ENCODE results near the gene NAT14. TPM values are rescaled to one million over a fixed set of nuclear protein-coding genes. Genes with fewer than 3 reads are reported as not detected.

NAT14 gene
- total RNA-seq, 1 experiment from 2014 or later, result 49.6 TPM

GRCh38 chr19:55451965-55452748 lies 32.8 kb upstream of the NAT14 start:
- H3K9me3 Mint-ChIP-seq (ENCODE audit: low read depth, unreplicated experiment), result no peaks in the 10 kb centered on the region
- BruUV-seq (replicated peaks), result no TSS peak
- intact Hi-C loops (cut with micrococcal nuclease; ENCODE audit: unreplicated experiment), result no loop called here
- no peaks in the 10 kb centered on the region for H3K4me1 Mint-ChIP-seq (ENCODE audit: low read depth, unreplicated experiment)
- H3K4me3 Mint-ChIP-seq (ENCODE audit: low read depth, unreplicated experiment), result no peak overlapping the region
- H3K27ac Mint-ChIP-seq (ENCODE audit: unreplicated experiment), result no peak overlapping the region
- CTCF ChIA-PET, result no interaction called here
- H3K27me3 Mint-ChIP-seq (ENCODE audit: unreplicated experiment), result peaks cover 17% of the 10 kb centered on the region
- H3K36me3 Mint-ChIP-seq (ENCODE audit: insufficient read depth, unreplicated experiment), result peaks cover 16% of the 10 kb centered on the region
- DNase-seq, result no peak
- TF ChIP-seq, protein P1, sequence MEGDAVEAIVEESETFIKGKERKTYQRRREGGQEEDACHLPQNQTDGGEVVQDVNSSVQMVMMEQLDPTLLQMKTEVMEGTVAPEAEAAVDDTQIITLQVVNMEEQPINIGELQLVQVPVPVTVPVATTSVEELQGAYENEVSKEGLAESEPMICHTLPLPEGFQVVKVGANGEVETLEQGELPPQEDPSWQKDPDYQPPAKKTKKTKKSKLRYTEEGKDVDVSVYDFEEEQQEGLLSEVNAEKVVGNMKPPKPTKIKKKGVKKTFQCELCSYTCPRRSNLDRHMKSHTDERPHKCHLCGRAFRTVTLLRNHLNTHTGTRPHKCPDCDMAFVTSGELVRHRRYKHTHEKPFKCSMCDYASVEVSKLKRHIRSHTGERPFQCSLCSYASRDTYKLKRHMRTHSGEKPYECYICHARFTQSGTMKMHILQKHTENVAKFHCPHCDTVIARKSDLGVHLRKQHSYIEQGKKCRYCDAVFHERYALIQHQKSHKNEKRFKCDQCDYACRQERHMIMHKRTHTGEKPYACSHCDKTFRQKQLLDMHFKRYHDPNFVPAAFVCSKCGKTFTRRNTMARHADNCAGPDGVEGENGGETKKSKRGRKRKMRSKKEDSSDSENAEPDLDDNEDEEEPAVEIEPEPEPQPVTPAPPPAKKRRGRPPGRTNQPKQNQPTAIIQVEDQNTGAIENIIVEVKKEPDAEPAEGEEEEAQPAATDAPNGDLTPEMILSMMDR (IDR thresholded peaks at IDR 0.05; ENCODE audit: unreplicated experiment), result no peak

DNA sequence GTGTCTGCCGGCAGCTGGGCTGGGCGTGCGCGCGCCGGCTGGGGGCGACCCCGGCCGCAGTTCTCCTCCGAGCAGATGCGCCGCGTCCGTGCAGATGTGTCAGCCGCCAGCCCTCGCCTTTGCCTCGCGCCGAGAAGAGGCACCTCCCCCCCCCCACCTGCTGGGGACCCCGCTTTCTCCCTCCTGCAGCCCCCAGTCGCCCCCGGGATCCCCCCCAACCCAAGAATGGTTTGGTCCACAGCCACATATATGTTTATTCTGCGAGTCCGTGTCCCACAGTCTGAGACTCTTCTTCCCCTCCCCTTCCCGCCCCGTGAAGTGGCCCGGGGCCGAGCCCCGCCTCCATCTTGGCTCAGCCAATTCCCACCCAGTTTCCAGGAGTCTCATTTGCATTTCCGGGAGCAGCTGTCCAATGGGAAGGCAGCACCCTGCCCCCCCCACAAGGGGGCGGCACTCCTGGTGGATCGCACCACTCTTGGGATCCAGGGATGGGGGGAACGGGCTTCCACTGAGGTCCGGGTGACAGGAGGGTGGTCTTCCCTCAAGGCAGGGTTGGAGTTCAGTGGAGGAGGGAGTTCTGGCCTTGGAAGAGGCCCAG lies 32.1 kb upstream of the NAT14 start:
- no TSS peak for BruUV-seq (replicated peaks)
- CTCF ChIA-PET, result interaction anchor here (0.6 kb wide), 1 partner anchor 252 kb away, joined by 3 read pairs; no protein-coding TSS in a partner anchor
- H3K4me1 Mint-ChIP-seq (ENCODE audit: low read depth, unreplicated experiment), result no peaks in the 10 kb centered on the region
- intact Hi-C loops (cut with micrococcal nuclease; ENCODE audit: unreplicated experiment), result no loop called here
- H3K27me3 Mint-ChIP-seq (ENCODE audit: unreplicated experiment), result peaks cover 17% of the 10 kb centered on the region
- no peak for DNase-seq
- H3K36me3 Mint-ChIP-seq (ENCODE audit: insufficient read depth, unreplicated experiment), result peaks cover 16% of the 10 kb centered on the region
- H3K4me3 Mint-ChIP-seq (ENCODE audit: low read depth, unreplicated experiment), result no peak overlapping the region
- TF ChIP-seq, protein P1 (IDR thresholded peaks at IDR 0.05; ENCODE audit: unreplicated experiment), result peak; percentile 44
- H3K9me3 Mint-ChIP-seq (ENCODE audit: low read depth, unreplicated experiment), result no peaks in the 10 kb centered on the region
- peak overlapping the region; percentile 30 for H3K27ac Mint-ChIP-seq (ENCODE audit: unreplicated experiment)

DNA sequence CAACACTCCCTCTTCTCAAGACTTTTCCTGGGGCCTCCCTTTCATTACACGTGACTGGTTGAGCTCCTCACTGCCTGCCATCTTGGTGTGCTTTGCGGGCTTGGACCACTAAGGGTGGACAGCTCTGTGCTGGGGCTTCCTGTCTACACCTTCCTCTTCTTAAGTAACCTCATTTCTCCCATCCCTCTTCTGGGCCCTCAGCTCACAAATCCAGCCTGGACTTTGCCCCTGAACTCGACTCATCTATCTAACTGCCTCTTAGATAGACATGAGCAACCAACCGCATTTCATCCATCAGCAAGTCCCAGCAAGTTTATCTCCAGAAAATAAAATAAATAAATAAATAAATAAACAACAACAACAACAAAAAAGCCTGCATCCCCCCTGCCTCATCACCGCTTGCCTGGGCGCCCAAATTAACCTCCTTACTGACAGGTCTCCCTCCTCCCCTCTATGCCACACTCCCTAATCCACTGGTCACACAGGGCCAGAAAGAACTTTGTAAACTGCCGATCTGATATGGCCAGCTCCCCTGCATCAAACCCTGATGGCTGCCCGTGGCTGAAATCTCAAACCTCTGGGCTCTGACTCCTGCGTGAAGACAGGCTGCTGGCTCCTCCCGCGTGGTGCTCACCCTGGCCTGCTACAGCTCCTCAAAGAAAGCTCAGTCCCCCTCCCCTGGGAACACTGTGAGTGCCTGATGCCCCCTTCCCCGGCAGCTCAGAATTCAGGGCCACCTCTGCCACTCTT lies 31.3 kb upstream of the NAT14 start:
- no peak for DNase-seq
- peaks cover 17% of the 10 kb centered on the region for H3K27me3 Mint-ChIP-seq (ENCODE audit: unreplicated experiment)
- intact Hi-C loops (cut with micrococcal nuclease; ENCODE audit: unreplicated experiment), result no loop called here

DNA sequence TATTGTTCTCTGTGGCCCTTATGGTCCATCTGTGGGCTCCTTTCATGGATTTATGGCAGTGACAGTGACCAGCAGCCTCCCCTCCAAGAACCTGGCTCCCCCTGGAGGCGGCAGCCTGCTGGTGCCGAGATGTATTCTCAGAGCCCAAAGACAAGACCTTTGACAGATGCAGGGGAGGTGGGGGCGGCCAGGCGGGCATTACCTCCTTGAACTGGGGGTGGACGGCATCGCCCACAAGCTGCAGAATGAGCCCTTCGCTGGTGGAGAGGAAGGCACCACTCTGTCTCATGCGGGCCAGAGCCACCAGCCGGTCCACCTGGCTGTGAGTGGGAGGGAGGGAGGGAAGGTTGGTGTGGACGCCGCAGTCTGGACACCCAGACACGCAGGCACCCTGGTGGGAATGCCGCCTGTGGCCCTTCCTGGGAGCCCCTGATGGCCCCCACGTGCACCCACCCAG lies 30.2 kb upstream of the NAT14 start:
- CTCF ChIA-PET, result interaction anchor here (1.1 kb wide), 1 partner anchor 13 kb away, joined by 3 read pairs; no protein-coding TSS in a partner anchor
- BruUV-seq (replicated peaks), result no TSS peak
- Mint-ChIP-seq H3K36me3 (ENCODE audit: insufficient read depth, unreplicated experiment) (peaks cover 17% of the 10 kb centered on the region), H3K4me1 (ENCODE audit: low read depth, unreplicated experiment) (peaks cover under 1% of the 10 kb centered on the region), H3K27me3 (ENCODE audit: unreplicated experiment) (peaks cover 17% of the 10 kb centered on the region), H3K4me3 (ENCODE audit: low read depth, unreplicated experiment) (no peak overlapping the region), H3K9me3 (ENCODE audit: low read depth, unreplicated experiment) (no peaks in the 10 kb centered on the region), H3K27ac (ENCODE audit: unreplicated experiment) (no peak overlapping the region)
- intact Hi-C loops (cut with micrococcal nuclease; ENCODE audit: unreplicated experiment), result no loop called here
- DNase-seq, result peak; percentile 70
- TF ChIP-seq, protein P1 (IDR thresholded peaks at IDR 0.05; ENCODE audit: unreplicated experiment), result peak; percentile 86

More for the DNA sequence above, 31.3 kb upstream of the NAT14 start:
- Mint-ChIP-seq H3K9me3 (ENCODE audit: low read depth, unreplicated experiment) (no peaks in the 10 kb centered on the region), H3K4me1 (ENCODE audit: low read depth, unreplicated experiment) (no peaks in the 10 kb centered on the region), H3K36me3 (ENCODE audit: insufficient read depth, unreplicated experiment) (peaks cover 16% of the 10 kb centered on the region), H3K4me3 (ENCODE audit: low read depth, unreplicated experiment) (no peak overlapping the region), H3K27ac (ENCODE audit: unreplicated experiment) (peak overlapping the region; percentile 30)
- CTCF ChIA-PET, result interaction anchor here (0.6 to 1.1 kb wide), 2 partner anchors 14 to 253 kb away, joined by 3 read pairs; no protein-coding TSS in a partner anchor
- no TSS peak for BruUV-seq (replicated peaks)
- TF ChIP-seq, protein P1 (IDR thresholded peaks at IDR 0.05; ENCODE audit: unreplicated experiment), result no peak

Data from Calu3 (cell line).